ENCODE results near the gene PRH2. TPM values are rescaled to one million over a fixed set of nuclear protein-coding genes. Genes with fewer than 3 reads are reported as not detected.

PRH2 gene
- total RNA-seq, 2 experiments from 2014 or later, result not detected

GRCh38 chr12:10956085-10956484 lies 27.0 kb downstream of the PRH2 start:
- Mint-ChIP-seq H3K27ac (no peak overlapping the region), H3K27me3 (no peaks in the 10 kb centered on the region), H3K4me3 (no peak overlapping the region), H3K36me3 (ENCODE audit: low read depth) (peaks cover 32% of the 10 kb centered on the region), H3K9me3 (peaks cover 9% of the 10 kb centered on the region), H3K4me1 (ENCODE audit: low read depth) (peaks cover 29% of the 10 kb centered on the region)
- ATAC-seq (no peak), DNase-seq (no peak)
- ChIA-PET POLR2A (no interaction called here), CTCF (no interaction called here)
- intact Hi-C loops (cut with micrococcal nuclease), result no loop called here
- TF ChIP-seq CTCF (IDR thresholded peaks at IDR 0.05), result no peak

GRCh38 chr12:10957741-10958140 lies 28.7 kb downstream of the PRH2 start:
- ATAC-seq (no peak), DNase-seq (no peak)
- Mint-ChIP-seq H3K4me1 (ENCODE audit: low read depth) (peaks cover 38% of the 10 kb centered on the region), H3K27ac (no peak overlapping the region), H3K9me3 (peaks cover 9% of the 10 kb centered on the region), H3K4me3 (no peak overlapping the region), H3K27me3 (no peaks in the 10 kb centered on the region), H3K36me3 (ENCODE audit: low read depth) (peaks cover 30% of the 10 kb centered on the region)
- no peak for TF ChIP-seq CTCF (IDR thresholded peaks at IDR 0.05)
- CTCF ChIA-PET, result no interaction called here
- intact Hi-C loops (cut with micrococcal nuclease), result no loop called here
- POLR2A ChIA-PET, result no interaction called here

GRCh38 chr12:10959804-10960203 lies 30.8 kb downstream of the PRH2 start:
- no peak for ATAC-seq
- ChIA-PET CTCF (no interaction called here), POLR2A (interaction anchor here (1.0 kb wide), 1 partner anchor 14 kb away, joined by 3 read pairs; no protein-coding TSS in a partner anchor)
- Mint-ChIP-seq H3K27me3 (no peaks in the 10 kb centered on the region), H3K9me3 (peaks cover 9% of the 10 kb centered on the region), H3K4me1 (ENCODE audit: low read depth) (peaks cover 33% of the 10 kb centered on the region), H3K36me3 (ENCODE audit: low read depth) (peaks cover 20% of the 10 kb centered on the region), H3K4me3 (no peak overlapping the region), H3K27ac (no peak overlapping the region)
- TF ChIP-seq CTCF (IDR thresholded peaks at IDR 0.05), result no peak
- intact Hi-C loops (cut with micrococcal nuclease), result no loop called here
- DNase-seq, result peak; percentile 13

- DNase-seq (no peak), ATAC-seq (no peak)
- intact Hi-C loops (cut with micrococcal nuclease), result no loop called here
- CTCF ChIA-PET, result no interaction called here
- H3K4me3 Mint-ChIP-seq, result no peak overlapping the region
- peaks cover 8% of the 10 kb centered on the region for H3K9me3 Mint-ChIP-seq
- TF ChIP-seq CTCF (IDR thresholded peaks at IDR 0.05), result no peak
- peaks cover 33% of the 10 kb centered on the region for H3K4me1 Mint-ChIP-seq (ENCODE audit: low read depth)
- H3K36me3 Mint-ChIP-seq (ENCODE audit: low read depth), result peaks cover 17% of the 10 kb centered on the region
- POLR2A ChIA-PET, result interaction anchor here (1.0 kb wide), 1 partner anchor 13 kb away, joined by 3 read pairs; no protein-coding TSS in a partner anchor
- no peak overlapping the region for H3K27ac Mint-ChIP-seq
- no peaks in the 10 kb centered on the region for H3K27me3 Mint-ChIP-seq
These were observed 31.2 kb downstream of the PRH2 start for GRCh38 chr12:10960211-10960610.

- Mint-ChIP-seq H3K4me3 (no peak overlapping the region), H3K4me1 (ENCODE audit: low read depth) (peaks cover 15% of the 10 kb centered on the region), H3K9me3 (no peaks in the 10 kb centered on the region), H3K36me3 (ENCODE audit: low read depth) (peaks cover 5% of the 10 kb centered on the region), H3K27ac (no peak overlapping the region), H3K27me3 (no peaks in the 10 kb centered on the region)
- DNase-seq (no peak), ATAC-seq (no peak)
- no peak for TF ChIP-seq CTCF (IDR thresholded peaks at IDR 0.05)
- intact Hi-C loops (cut with micrococcal nuclease), result no loop called here
- POLR2A ChIA-PET, result no interaction called here
- CTCF ChIA-PET, result no interaction called here
These were observed 36.4 kb downstream of the PRH2 start for GRCh38 chr12:10965476-10965875.
